HEK293T (cell line): Measurements from ENCODE around the gene PTPRZ1.

ENCODE experiments used
- CTCF ChIA-PET: fragments of 350-600 bp; formaldehyde crosslinking; extraction: SDS; loops from one replicate; lab custom pipeline; 2021; ENCODE audit warnings: antibody characterized with exemption, inconsistent platforms; lab: Yijun Ruan, JAX
- POLR2A ChIA-PET: fragments of 350-600 bp; formaldehyde crosslinking; extraction: SDS; loops from one replicate; lab custom pipeline; 2020; ENCODE audit warnings: antibody characterized with exemption, inconsistent platforms; lab: Yijun Ruan, JAX
- DNase-seq: peaks from one replicate; pipeline ENCODE4 v3.0.0; 2012; ENCODE audit warnings: mixed read lengths; ENCODE audit errors: extremely low spot score
- ARNT ChIP-seq: fragments of 450-650 bp; IDR thresholded peaks from 2 replicates; pipeline ENCODE4 v1.6.1; 2017; ENCODE audit warnings: mild to moderate bottlenecking
- BHLHE40 ChIP-seq: fragments of 450-650 bp; IDR thresholded peaks from 2 replicates; pipeline ENCODE4 v1.6.1; 2016; ENCODE audit warnings: mild to moderate bottlenecking, moderate library complexity, borderline replicate concordance
- CTBP1 ChIP-seq: fragments of 450-650 bp; IDR thresholded peaks from 2 replicates; pipeline ENCODE4 v1.6.1; 2016; ENCODE audit warnings: borderline replicate concordance
- ELF4 ChIP-seq: fragments of 450-650 bp; IDR thresholded peaks from 2 replicates; pipeline ENCODE4 v1.6.1; 2017; ENCODE audit warnings: antibody characterized with exemption
- FOXA1 ChIP-seq: fragments of 450-650 bp; IDR thresholded peaks from 2 replicates; pipeline ENCODE4 v1.6.1; 2016; ENCODE audit warnings: mild to moderate bottlenecking
- FOXK2 ChIP-seq: fragments of 450-650 bp; IDR thresholded peaks from 2 replicates; pipeline ENCODE4 v1.6.1; 2016; ENCODE audit warnings: mild to moderate bottlenecking
- FOXM1 ChIP-seq: fragments of 450-650 bp; IDR thresholded peaks from 2 replicates; pipeline ENCODE4 v1.6.1; 2017; ENCODE audit warnings: mild to moderate bottlenecking, borderline replicate concordance
- HDGF ChIP-seq: fragments of 450-650 bp; IDR thresholded peaks from 2 replicates; pipeline ENCODE4 v1.6.1; 2017; ENCODE audit warnings: antibody characterized with exemption, borderline replicate concordance
- L3MBTL2 ChIP-seq: fragments of 450-650 bp; conservative IDR thresholded peaks from 2 replicates; pipeline ENCODE4 v1.6.1; 2016; ENCODE audit warnings: mild to moderate bottlenecking
- LEF1 ChIP-seq: fragments of 450-650 bp; IDR thresholded peaks from 2 replicates; pipeline ENCODE4 v1.6.1; 2017; ENCODE audit warnings: mild to moderate bottlenecking, borderline replicate concordance
- NFRKB ChIP-seq: fragments of 450-650 bp; IDR thresholded peaks from 2 replicates; pipeline ENCODE4 v1.6.1; 2016; ENCODE audit warnings: mild to moderate bottlenecking, moderate library complexity
- SP1 ChIP-seq: fragments of 450-650 bp; IDR thresholded peaks from 2 replicates; pipeline ENCODE4 v1.6.1; 2017
- SUZ12 ChIP-seq: fragments of 450-650 bp; IDR thresholded peaks from 2 replicates; pipeline ENCODE4 v1.6.1; 2016; ENCODE audit warnings: mild to moderate bottlenecking
- TARDBP ChIP-seq: fragments of 450-650 bp; IDR thresholded peaks from 2 replicates; pipeline ENCODE4 v1.6.1; 2016
- ZNF384 ChIP-seq: fragments of 450-650 bp; IDR thresholded peaks from 2 replicates; pipeline ENCODE4 v1.6.1; 2016
- TF ChIP-seq, protein P1 (sequence below): fragments of 450-650 bp; IDR thresholded peaks from 2 replicates; pipeline ENCODE4 v1.6.1; 2016

Gene PTPRZ1

DNA sequence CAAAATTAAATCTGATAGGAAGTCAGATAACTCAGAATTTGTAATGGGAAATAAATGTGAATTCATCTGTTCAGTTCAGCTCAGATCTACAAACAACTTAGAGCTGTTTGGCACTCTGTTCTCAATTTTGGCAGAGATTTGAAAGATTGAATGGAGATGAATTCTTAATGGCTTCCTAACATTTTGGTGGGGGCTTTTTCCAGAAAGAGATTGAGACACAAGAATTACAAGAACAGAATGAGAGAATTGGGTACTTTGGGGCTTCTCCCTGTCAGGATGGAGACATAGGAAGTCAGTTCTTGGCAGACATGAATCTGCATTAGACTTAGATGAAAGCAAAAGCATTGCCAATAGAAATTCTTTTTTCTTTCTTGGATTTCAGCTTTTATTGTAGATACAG is 39.0 kb upstream of the PTPRZ1 start:
- CTCF ChIA-PET, result no interaction called here

DNA sequence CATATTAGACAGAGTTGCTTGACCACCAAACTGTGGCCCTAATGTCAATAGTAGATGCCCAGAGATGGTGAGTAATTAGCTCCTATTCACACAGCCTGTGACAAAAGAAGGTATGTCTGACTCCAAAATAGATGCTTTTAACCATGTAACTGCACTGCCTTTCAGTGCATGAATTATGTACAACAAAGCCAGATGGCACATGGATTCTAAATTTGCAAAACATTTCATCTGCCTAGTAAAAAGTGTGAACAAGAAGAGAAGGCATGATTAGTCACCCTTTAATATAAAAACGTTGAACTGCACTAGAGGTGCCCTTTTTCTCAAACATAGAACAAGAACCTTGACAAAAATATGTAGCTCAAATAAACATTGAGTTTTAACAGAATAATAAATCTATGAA is 35.5 kb upstream of the PTPRZ1 start:
- POLR2A ChIA-PET, result no interaction called here
- TF ChIP-seq CTBP1 (no peak), FOXM1 (no peak), NFRKB (no peak), TARDBP (no peak), L3MBTL2 (no peak), ARNT (no peak), FOXK2 (no peak), ZNF384 (no peak)
- CTCF ChIA-PET, result no interaction called here
- DNase-seq, result no peak

More for the DNA sequence above, 39.0 kb upstream of the PTPRZ1 start:
- POLR2A ChIA-PET, result no interaction called here
- DNase-seq, result no peak
- TF ChIP-seq ELF4 (no peak), FOXK2 (no peak), SUZ12 (no peak)

DNA sequence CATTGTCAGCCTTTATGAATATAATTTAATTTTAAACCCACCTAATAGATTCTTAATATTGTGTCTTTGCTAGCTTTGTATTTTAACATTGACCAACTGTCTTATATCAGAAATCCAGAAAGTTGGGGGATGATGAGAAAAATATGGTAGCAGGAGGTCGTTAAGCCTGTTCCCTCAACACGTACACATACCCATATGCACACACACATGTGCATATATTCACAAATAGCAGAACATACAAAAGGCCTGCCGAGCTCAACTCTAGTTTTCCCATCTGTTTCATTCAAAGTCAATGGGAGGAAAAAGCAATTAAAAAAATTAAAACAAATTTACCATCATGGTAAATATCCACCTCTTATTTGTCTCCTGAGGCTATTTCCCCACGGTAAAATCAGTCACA is 25.9 kb upstream of the PTPRZ1 start:
- TF ChIP-seq LEF1 (no peak), NFRKB (no peak), HDGF (no peak), BHLHE40 (no peak), ARNT (no peak), ELF4 (no peak)
- no peak for DNase-seq
- ChIA-PET POLR2A (no interaction called here), CTCF (no interaction called here)

DNA sequence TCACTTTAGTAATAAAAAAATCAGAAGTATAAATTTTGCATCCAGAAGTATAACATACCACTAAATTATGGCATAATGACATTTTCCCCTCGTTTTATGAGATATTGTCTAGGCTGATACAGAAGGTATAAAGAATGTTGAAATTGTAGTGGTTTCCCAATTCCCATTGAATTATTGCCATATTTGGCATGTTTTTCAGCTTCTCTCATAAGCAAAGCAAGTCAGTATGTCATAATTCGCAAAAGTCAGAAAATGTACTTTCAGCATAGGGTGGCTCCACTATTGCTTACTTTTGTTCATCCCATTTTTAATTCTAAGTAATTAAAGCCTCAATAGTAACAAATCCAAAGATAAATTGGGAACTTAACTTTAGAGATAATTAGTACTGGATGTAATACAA is 19.7 kb upstream of the PTPRZ1 start:
- ChIA-PET CTCF (no interaction called here), POLR2A (no interaction called here)
- no peak for DNase-seq
- TF ChIP-seq, protein P1, sequence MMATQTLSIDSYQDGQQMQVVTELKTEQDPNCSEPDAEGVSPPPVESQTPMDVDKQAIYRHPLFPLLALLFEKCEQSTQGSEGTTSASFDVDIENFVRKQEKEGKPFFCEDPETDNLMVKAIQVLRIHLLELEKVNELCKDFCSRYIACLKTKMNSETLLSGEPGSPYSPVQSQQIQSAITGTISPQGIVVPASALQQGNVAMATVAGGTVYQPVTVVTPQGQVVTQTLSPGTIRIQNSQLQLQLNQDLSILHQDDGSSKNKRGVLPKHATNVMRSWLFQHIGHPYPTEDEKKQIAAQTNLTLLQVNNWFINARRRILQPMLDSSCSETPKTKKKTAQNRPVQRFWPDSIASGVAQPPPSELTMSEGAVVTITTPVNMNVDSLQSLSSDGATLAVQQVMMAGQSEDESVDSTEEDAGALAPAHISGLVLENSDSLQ, result no peak
- no peak for TF ChIP-seq FOXM1
- TF ChIP-seq BHLHE40, result no peak
- no peak for TF ChIP-seq FOXK2
- TF ChIP-seq L3MBTL2, result no peak
- no peak for TF ChIP-seq FOXA1
- TF ChIP-seq CTBP1, result no peak
- TF ChIP-seq HDGF, result no peak
- no peak for TF ChIP-seq ELF4
- no peak for TF ChIP-seq ZNF384
- no peak for TF ChIP-seq SUZ12
- TF ChIP-seq ARNT, result no peak
- no peak for TF ChIP-seq TARDBP
- no peak for TF ChIP-seq NFRKB

DNA sequence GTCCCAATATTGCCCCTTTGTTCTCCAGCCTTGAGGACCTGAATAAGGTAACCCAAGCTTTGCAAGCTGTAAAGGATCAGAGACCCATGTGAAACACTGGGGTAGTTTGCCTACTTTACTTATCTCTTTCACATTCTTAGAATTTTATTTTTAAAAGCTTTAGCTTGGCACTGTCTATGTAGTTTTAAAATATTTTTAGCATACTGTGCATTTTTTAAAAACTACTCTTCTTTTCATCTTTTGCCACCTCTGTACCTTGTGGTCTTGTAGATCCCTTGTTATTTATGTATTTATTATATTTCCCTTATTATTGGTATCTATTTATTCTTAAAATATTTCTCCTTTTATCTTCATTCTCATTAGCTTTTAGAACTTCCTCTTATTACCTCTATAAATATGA is 12.0 kb upstream of the PTPRZ1 start:
- TF ChIP-seq FOXM1 (no peak), L3MBTL2 (no peak), FOXK2 (no peak), HDGF (no peak), CTBP1 (no peak), SP1 (no peak), ARNT (no peak), BHLHE40 (no peak)
- TF ChIP-seq, protein P1, result no peak
- ChIA-PET CTCF (no interaction called here), POLR2A (no interaction called here)
- no peak for DNase-seq

DNA sequence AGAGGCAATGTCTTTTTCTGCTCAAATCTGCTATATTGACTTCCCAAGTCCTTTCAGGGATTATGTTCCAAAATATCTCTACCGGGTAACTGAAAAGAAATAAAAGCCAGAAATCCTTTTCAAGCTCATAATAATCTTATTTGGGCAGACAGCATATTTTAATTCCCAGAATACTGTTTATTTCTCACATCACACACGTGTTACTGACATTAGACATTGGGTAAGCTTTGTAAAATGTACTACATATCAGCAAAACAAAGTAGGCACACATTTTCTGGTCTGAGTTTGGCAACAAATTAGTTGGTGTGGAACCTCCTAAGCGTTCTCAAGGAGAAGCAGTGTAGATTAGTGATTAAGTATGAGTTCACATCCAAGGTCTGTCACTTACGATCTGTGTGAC is 10.4 kb upstream of the PTPRZ1 start:
- TF ChIP-seq NFRKB (no peak), ARNT (no peak), L3MBTL2 (no peak), SUZ12 (no peak), FOXK2 (no peak), ZNF384 (no peak), HDGF (no peak), TARDBP (no peak), CTBP1 (no peak), LEF1 (no peak), ELF4 (no peak), FOXA1 (no peak), BHLHE40 (no peak), FOXM1 (no peak)
- TF ChIP-seq, protein P1, result no peak
- POLR2A ChIA-PET, result no interaction called here
- CTCF ChIA-PET, result no interaction called here
- DNase-seq, result no peak

DNA sequence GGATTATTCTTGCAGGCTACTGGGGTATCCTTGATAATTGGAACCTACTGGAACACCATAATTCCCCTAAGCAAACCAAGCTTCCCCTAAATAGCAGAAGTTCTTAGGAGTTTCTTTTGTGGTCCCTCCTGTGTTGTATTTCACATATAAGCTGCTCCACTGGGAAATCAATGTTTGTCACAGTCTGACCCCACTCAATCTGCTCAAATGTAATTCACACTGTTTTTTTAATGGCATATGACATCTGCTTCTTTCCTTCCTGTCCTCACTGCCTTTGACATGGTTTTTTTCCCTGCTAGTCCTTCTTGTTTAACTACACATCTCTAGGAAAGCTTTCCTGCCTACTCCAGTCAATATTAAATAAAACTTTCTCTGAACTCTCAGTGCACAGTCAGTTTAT is 1.8 kb upstream of the PTPRZ1 start:
- ChIA-PET POLR2A (no interaction called here), CTCF (no interaction called here)
- no peak for DNase-seq
- TF ChIP-seq LEF1 (no peak), SUZ12 (no peak), TARDBP (no peak), ARNT (no peak), FOXA1 (no peak)
